ENCODE data around the gene BICC1. TPM values are rescaled to one million over a fixed set of nuclear protein-coding genes. Genes with fewer than 3 reads are reported as not detected.
A peak's percentile ranks its signal among the peaks of the same experiment; 100 is the strongest.

BICC1 gene, protein sequence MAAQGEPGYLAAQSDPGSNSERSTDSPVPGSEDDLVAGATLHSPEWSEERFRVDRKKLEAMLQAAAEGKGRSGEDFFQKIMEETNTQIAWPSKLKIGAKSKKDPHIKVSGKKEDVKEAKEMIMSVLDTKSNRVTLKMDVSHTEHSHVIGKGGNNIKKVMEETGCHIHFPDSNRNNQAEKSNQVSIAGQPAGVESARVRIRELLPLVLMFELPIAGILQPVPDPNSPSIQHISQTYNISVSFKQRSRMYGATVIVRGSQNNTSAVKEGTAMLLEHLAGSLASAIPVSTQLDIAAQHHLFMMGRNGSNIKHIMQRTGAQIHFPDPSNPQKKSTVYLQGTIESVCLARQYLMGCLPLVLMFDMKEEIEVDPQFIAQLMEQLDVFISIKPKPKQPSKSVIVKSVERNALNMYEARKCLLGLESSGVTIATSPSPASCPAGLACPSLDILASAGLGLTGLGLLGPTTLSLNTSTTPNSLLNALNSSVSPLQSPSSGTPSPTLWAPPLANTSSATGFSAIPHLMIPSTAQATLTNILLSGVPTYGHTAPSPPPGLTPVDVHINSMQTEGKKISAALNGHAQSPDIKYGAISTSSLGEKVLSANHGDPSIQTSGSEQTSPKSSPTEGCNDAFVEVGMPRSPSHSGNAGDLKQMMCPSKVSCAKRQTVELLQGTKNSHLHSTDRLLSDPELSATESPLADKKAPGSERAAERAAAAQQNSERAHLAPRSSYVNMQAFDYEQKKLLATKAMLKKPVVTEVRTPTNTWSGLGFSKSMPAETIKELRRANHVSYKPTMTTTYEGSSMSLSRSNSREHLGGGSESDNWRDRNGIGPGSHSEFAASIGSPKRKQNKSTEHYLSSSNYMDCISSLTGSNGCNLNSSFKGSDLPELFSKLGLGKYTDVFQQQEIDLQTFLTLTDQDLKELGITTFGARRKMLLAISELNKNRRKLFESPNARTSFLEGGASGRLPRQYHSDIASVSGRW
- under 1 TPM in 1 of 2 experiments, not detected in 1; 0.14 TPM for total RNA-seq

DNA sequence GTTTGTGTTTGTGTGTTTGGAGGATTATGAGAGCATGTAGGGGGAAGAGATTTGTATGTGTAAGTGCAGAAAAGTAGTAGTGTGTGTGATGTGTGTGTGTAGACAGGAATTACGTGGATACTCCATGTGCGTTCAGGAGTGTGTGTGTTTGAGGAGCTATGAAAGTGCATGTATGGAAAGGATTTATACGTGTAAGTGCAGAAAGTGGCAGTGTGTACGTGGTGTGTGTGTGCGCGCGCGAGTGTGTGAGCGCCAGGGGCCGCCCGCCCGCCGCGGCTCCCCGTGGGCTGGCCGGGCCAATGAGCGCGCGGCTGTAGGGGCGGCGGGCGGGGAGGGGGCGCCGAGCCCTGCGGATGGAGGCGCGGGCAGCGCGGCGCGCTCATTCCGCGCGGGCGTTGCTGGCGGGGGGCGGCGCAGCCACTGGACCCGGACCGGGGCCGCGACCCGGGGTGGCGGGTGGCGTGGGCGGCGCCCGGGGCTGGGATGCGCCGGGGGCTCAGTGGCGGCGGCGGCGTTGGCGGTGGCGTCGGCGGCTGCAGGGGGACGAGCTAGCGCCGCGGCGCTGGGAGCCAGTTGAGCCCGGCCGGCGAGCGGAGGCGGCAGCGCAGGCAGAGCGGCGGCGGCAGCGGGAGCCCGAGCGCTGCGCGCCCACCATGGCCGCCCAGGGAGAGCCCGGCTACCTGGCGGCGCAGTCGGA lies at the start of gene BICC1:
BICC1 (plus strand) TSS at position 382 of the 697 bp plus-strand sequence; CDS start at position 654, 272 bp downstream.
- ATAC-seq (peak; percentile 52), DNase-seq (no peak)
- Mint-ChIP-seq H3K36me3 (peaks cover 5% of the 10 kb centered on the region), H3K27me3 (peaks cover 34% of the 10 kb centered on the region), H3K27ac (peak within 1 kb of the TSS; percentile 1), H3K4me3 (peak within 1 kb of the TSS; percentile 71), H3K4me1 (peaks cover 13% of the 10 kb centered on the region), H3K9me3 (ENCODE audit: low read depth) (no peaks in the 10 kb centered on the region)
- CTCF ChIA-PET: interaction anchor here (1.0 kb wide), 1 partner anchor 20 kb away, joined by 3 read pairs; no protein-coding TSS in a partner anchor

DNA sequence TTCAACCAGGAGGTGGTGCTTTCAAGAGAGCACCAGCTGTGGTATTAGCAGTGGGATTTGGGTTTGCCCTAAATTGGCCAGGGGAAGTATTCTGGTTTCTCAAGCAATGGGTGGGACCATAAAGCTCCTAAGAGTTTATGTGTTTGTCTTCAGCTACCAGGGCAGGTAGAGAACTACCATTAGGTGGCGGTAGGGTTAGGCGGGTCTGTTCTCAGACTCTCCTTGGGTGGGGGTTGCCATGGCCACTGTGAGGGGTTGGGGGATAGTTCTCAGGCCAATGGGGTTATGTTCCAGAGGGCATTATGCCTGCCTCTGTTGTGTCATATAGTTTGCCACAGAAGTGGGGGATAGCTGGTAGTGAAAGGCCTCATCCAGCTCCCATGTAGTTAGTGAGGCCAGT lies 47.7 kb upstream of the BICC1 start:
- CTCF ChIA-PET: no interaction called here

DNA sequence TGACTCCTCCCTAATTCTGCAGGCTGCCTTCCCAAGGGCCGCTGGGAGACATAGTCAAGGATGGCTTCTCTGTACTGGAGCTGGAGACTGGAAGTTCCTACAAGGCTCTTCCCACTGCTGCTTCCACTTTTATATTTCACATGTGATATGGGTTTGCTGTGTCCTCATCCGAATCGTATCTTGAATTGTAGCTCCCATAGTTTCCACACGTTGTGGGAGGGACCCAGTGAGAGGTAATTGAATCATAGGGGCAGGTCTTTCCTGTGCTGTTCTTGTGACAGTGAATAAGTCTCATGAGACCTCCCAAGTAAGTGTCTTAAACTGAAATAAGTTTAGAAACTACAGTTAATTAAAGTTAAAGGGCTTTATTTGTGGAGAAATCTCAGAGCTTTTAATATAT lies 47.0 kb upstream of the BICC1 start:
- CTCF ChIA-PET: no interaction called here
- Mint-ChIP-seq H3K4me1 (no peaks in the 10 kb centered on the region), H3K27ac (no peak overlapping the region), H3K9me3 (ENCODE audit: low read depth) (peaks cover 3% of the 10 kb centered on the region), H3K27me3 (peaks cover 13% of the 10 kb centered on the region), H3K36me3 (no peaks in the 10 kb centered on the region), H3K4me3 (no peak overlapping the region)
- ATAC-seq: no peak
- DNase-seq: no peak

More for the DNA sequence above, 47.7 kb upstream of the BICC1 start:
- Mint-ChIP-seq H3K9me3 (ENCODE audit: low read depth) (peaks cover 3% of the 10 kb centered on the region), H3K4me3 (no peak overlapping the region), H3K36me3 (no peaks in the 10 kb centered on the region), H3K4me1 (no peaks in the 10 kb centered on the region), H3K27me3 (peaks cover 8% of the 10 kb centered on the region), H3K27ac (no peak overlapping the region)
- DNase-seq (no peak), ATAC-seq (no peak)

DNA sequence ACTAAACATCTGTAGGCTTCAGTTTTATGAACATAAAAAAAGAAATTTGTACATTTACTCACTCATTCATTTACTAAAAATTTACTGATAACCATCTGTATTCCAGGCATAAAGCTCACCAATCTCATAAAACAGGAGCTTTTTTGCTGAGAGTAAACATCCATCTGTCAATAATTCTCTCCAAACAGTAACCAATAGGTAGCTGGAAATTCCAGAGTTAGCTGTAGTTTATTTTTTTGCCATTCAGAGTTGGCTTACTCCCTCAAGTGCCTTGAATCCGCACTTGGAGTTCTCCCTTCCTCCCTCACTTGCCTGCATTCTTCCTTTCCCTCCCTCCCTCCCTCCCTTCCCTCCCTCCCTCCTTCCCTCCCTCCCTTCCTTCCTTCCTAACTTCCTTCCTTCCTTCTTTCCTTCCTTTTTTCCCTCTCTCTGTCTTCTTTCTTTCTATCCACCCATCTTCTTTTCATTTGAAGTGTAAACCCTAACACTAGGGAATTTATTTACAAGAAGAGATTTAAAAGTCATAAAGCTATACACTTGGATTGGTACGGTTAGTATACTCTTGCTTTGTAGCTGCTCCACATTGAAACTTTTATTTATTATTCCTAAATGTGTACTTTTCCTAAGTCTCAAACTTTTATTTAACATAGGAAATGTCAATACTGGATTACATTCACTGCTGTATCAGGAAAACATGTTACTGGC lies 44.6 kb upstream of the BICC1 start:
- H3K4me1 Mint-ChIP-seq: no peaks in the 10 kb centered on the region
- no peaks in the 10 kb centered on the region for H3K9me3 Mint-ChIP-seq (ENCODE audit: low read depth)
- H3K27me3 Mint-ChIP-seq: peaks cover 25% of the 10 kb centered on the region
- no peaks in the 10 kb centered on the region for H3K36me3 Mint-ChIP-seq
- no peak for DNase-seq
- no peak overlapping the region for H3K4me3 Mint-ChIP-seq
- ATAC-seq: no peak
- no peak overlapping the region for H3K27ac Mint-ChIP-seq
- CTCF ChIA-PET: interaction anchor here (0.7 kb wide), 1 partner anchor 11 kb away, joined by 3 read pairs; no protein-coding TSS in a partner anchor

DNA sequence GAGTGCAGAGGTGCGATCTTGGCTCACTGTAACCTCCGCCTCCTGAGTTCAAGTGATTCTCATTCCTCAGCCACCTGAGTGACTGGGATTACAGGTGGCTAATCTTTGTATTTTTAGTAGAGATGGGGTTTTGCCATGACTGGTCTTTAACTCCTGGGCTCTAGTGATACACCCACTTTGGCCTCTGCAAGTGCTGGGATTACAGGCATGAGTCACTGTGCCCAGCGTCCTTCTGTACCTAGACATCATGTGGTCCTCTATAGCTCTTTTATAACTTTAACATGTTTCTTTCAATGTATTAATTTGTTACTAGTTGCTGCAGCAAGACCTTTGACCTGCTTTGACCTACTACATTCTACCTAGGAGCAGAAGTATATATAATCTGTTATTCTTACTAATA lies 38.7 kb upstream of the BICC1 start:
- H3K4me1 Mint-ChIP-seq: peaks cover 2% of the 10 kb centered on the region
- no peak overlapping the region for H3K27ac Mint-ChIP-seq
- H3K9me3 Mint-ChIP-seq (ENCODE audit: low read depth): no peaks in the 10 kb centered on the region
- ATAC-seq (no peak), DNase-seq (no peak)
- peaks cover 18% of the 10 kb centered on the region for H3K27me3 Mint-ChIP-seq
- H3K4me3 Mint-ChIP-seq: no peak overlapping the region
- H3K36me3 Mint-ChIP-seq: no peaks in the 10 kb centered on the region
- CTCF ChIA-PET: no interaction called here

DNA sequence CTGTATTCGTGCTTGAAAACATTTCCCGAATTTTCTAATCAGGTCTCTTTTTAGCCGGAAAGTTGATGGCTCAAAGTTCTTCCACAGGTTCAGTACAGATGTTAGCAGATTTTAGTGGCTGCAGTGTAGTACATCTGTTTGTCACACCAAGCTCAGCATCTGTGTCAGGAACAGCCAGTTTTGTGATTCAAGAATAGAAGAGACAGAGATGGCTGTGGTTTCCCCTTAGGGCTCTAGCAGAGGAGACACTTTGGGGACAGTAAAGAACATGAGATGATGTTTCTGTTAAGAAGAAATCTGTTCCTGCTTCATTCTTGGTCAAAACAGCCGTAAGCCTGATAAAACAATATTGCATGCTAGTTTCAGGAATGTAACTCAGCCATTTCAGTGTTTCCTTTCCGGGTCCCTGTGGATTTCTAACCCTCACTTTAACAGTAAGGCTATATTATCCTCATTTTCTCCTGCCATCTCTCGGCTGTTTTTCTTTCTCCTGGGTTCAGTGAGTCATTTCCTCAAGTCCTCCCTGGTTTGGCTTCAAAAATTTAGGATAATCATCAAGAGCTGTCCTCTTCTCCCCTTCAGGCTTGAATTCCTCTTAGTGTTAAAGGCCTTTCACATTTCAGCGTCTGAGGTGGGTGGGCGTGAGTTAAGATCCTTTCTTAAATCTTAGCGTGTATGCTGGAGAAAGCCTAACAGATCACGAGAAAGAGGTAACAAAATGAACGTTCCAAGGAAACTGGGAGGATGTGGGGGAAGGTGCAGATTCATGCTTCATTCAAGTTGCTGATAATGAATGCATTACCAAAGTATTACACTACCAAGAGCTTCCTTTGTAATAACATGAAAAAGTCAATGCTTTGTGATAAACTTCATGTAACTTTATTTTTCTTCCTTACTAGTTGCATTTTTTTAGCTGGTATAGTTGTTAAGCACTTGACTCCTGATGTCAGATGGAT lies 37.1 kb upstream of the BICC1 start:
- no peaks in the 10 kb centered on the region for H3K9me3 Mint-ChIP-seq (ENCODE audit: low read depth)
- peaks cover 14% of the 10 kb centered on the region for H3K27me3 Mint-ChIP-seq
- H3K27ac Mint-ChIP-seq: no peak overlapping the region
- CTCF ChIA-PET: no interaction called here
- peaks cover 2% of the 10 kb centered on the region for H3K4me1 Mint-ChIP-seq
- no peaks in the 10 kb centered on the region for H3K36me3 Mint-ChIP-seq
- no peak for ATAC-seq
- no peak for DNase-seq
- no peak overlapping the region for H3K4me3 Mint-ChIP-seq

DNA sequence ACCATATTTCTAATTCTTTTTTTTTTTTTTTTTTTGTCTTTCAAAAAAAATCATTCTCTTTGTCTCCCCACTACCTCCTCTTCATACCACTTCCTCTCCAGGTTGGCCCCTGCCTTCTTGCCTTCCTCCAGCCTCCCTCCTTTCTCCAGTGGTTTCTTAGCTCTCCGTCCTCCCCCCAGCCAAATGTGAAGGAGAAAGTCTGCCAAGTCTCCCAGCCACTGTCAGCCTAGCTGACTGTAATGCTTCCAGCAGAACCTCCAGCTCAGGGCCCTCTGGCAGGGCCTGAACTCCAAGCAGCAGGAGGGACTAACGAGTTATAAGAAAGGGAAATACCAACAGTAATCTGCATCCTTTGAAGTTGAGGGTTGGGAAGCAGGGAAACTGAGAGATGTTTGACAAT lies 35.5 kb upstream of the BICC1 start:
- Mint-ChIP-seq H3K27me3 (peaks cover 9% of the 10 kb centered on the region), H3K4me3 (no peak overlapping the region), H3K9me3 (ENCODE audit: low read depth) (no peaks in the 10 kb centered on the region), H3K36me3 (no peaks in the 10 kb centered on the region), H3K27ac (no peak overlapping the region), H3K4me1 (peaks cover 2% of the 10 kb centered on the region)
- ATAC-seq (no peak), DNase-seq (no peak)
- CTCF ChIA-PET: interaction anchor here (0.7 kb wide), 1 partner anchor 1528 kb away, joined by 5 read pairs; no protein-coding TSS in a partner anchor

DNA sequence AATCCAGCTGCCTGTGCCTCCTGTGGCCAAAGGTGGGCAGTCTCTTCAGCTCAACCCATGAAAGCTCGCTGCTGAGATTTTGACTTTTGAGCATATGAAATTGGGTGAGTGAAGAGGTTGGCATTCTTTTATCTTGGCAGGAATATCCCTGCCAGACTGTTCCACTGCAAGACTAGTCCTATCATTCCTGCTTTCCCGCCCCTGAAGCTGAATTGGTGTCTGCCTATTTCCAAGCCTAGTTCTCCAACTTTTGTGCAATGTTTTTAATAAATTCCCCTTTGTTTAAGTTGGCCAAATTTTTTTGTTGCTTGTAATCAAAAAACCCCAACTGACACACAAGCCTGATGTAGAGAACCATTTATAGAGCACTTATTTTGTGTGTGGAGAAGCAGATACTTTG lies 34.8 kb upstream of the BICC1 start:
- CTCF ChIA-PET: no interaction called here
- Mint-ChIP-seq H3K27ac (no peak overlapping the region), H3K36me3 (no peaks in the 10 kb centered on the region), H3K27me3 (peaks cover 4% of the 10 kb centered on the region), H3K4me3 (no peak overlapping the region), H3K9me3 (ENCODE audit: low read depth) (no peaks in the 10 kb centered on the region), H3K4me1 (peaks cover 2% of the 10 kb centered on the region)
- DNase-seq (no peak), ATAC-seq (no peak)

DNA sequence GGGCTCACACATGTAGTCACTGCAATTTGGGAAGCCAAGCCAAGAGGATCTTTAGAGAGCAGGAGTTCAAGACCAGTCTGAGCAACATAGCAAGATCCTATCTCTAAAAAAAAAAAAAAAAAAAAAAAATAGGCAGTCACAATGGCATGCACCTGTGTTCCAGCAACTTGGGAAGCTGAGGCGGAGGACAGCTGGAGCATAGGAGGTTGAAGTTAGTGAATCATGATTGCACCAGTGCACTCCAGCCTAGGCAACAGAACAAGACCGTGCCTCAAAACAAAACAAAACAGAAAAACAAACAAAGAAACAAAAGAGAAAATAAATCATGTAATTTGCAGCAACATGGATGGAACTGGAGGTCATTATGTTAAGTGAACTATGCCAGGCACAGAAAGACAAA lies 33.6 kb upstream of the BICC1 start:
- ATAC-seq (no peak), DNase-seq (no peak)
- no peaks in the 10 kb centered on the region for H3K36me3 Mint-ChIP-seq
- peaks cover 3% of the 10 kb centered on the region for H3K27me3 Mint-ChIP-seq
- CTCF ChIA-PET: interaction anchor here (0.5 kb wide), 1 partner anchor 11 kb away, joined by 3 read pairs; no protein-coding TSS in a partner anchor
- H3K27ac Mint-ChIP-seq: no peak overlapping the region
- no peaks in the 10 kb centered on the region for H3K9me3 Mint-ChIP-seq (ENCODE audit: low read depth)
- H3K4me1 Mint-ChIP-seq: peaks cover 2% of the 10 kb centered on the region
- H3K4me3 Mint-ChIP-seq: no peak overlapping the region

DNA sequence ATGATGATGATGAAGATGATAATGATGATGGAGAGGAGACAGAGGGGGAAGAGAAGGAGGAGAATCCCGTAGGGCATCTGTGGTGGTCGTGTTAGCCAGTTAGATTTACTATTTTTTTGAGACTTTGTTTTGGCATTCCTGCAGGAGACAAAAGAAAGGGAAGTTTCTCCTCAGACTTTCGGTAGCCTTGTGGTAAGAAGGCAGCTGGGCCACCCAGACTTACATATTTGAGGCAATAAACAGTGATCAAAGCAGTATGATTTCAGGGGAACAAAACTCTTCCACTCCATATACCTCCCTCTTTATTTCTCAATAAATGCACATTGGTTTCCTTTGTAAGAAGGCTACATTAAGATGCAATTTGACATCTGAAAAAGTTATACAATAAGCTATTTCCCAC lies 32.4 kb upstream of the BICC1 start:
- ATAC-seq: no peak
- Mint-ChIP-seq H3K4me1 (peaks cover 2% of the 10 kb centered on the region), H3K36me3 (no peaks in the 10 kb centered on the region), H3K4me3 (no peak overlapping the region), H3K9me3 (ENCODE audit: low read depth) (no peaks in the 10 kb centered on the region), H3K27me3 (peaks cover 3% of the 10 kb centered on the region), H3K27ac (no peak overlapping the region)
- DNase-seq: no peak
- CTCF ChIA-PET: no interaction called here

DNA sequence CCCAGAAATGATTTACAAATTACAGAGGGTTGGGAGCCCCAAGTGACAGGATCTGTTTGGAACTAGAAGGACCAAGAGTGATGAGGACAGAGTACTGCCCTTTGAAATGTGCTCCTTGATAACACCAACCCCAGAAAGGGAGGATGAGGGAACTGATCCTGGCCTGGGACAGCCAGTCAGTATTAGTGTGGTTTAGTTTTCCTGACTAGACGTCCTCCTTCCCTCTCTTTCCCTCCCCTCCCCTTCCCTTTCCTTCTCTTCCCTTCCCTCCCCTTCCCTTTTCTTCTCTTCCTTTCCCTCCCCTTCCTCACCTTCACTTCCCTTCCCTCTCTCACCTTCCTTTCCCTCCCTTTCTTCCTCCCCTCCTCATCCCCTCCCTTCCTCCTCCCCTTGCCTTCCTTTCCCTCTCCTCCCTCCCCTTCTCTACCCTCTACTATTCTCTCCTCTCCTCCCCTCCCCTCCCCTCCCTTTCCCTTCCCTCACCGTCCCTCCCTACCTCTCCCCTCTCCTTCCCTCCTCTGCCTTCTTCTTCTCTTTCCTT lies 31.0 kb upstream of the BICC1 start:
- no peak for ATAC-seq
- CTCF ChIA-PET: no interaction called here
- no peak overlapping the region for H3K4me3 Mint-ChIP-seq
- no peaks in the 10 kb centered on the region for H3K9me3 Mint-ChIP-seq (ENCODE audit: low read depth)
- H3K27me3 Mint-ChIP-seq: peaks cover 3% of the 10 kb centered on the region
- H3K27ac Mint-ChIP-seq: no peak overlapping the region
- no peaks in the 10 kb centered on the region for H3K36me3 Mint-ChIP-seq
- no peak for DNase-seq
- H3K4me1 Mint-ChIP-seq: peaks cover 2% of the 10 kb centered on the region

DNA sequence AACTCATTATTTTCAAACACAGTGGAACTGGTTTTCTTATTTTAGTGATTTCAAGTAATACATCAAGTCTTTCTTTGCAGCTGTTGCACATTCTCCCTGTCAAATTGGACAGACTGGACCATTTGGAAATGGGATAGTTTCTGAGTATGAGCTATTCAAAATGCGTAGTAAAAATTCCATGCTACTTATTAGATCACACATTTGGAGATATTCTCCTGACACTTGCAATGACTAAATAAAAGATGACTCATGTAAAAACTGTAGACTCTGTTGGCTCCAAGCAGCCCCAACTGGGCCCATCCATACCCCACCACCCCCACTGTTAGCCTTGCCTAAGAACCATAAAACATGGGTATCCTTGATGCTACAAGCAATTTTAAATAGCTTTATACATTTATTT lies 25.9 kb upstream of the BICC1 start:
- DNase-seq (no peak), ATAC-seq (no peak)
- Mint-ChIP-seq H3K27ac (no peak overlapping the region), H3K4me1 (no peaks in the 10 kb centered on the region), H3K27me3 (peaks cover 5% of the 10 kb centered on the region), H3K36me3 (no peaks in the 10 kb centered on the region), H3K9me3 (ENCODE audit: low read depth) (no peaks in the 10 kb centered on the region), H3K4me3 (no peak overlapping the region)
- CTCF ChIA-PET: no interaction called here
